Measurements from ENCODE around the gene IQGAP2.

GRCh38 chr5:76638479-76638878, 235.4 kb downstream of the IQGAP2 start:
- TF ChIP-seq TAF1 (IDR thresholded peaks at IDR 0.05; ENCODE audit: control insufficient read depth, extremely low read depth, insufficient read depth, low read length, severe bottlenecking) (no peak), USF2 (CRISPR knock-in tag; IDR thresholded peaks at IDR 0.05) (no peak), BHLHE40 (IDR thresholded peaks at IDR 0.05; ENCODE audit: low read length) (no peak), GATA2 (CRISPR knock-in tag; IDR thresholded peaks at IDR 0.05) (no peak), CEBPB (tag; IDR thresholded peaks at IDR 0.05) (no peak), POLR2AphosphoS5 (IDR thresholded peaks at IDR 0.05; ENCODE audit: control insufficient read depth, insufficient read depth, low read depth, low read length) (no peak), ZNF232 (CRISPR knock-in tag; IDR thresholded peaks at IDR 0.05) (no peak), FOXJ3 (CRISPR knock-in tag; IDR thresholded peaks at IDR 0.05) (no peak), RUNX1 (IDR thresholded peaks at IDR 0.05; ENCODE audit: low read depth) (no peak), RBM34 (IDR thresholded peaks at IDR 0.05; ENCODE audit: borderline replicate concordance, insufficient read depth, low read length) (no peak)
